SK-N-SH treated with all-trans-retinoic acid at 6 μM for 48 hours (cell line): ENCODE measurements around the gene ARL11.

Experiments used
- ATAC-seq: fragments of 200-7000 bp; cut with Tn5 transposase; 3 replicates; pipeline ENCODE4 v1.9.1; 2020; ENCODE audit warnings: mild to moderate bottlenecking, moderate library complexity
- ARNTL ChIP-seq: fragments of 450-650 bp; formaldehyde crosslinking; IDR thresholded peaks from 2 replicates; pipeline ENCODE4 v1.5.0; 2020; ENCODE audit warnings: low read depth, mild to moderate bottlenecking, moderate library complexity, borderline replicate concordance
- CREB5 ChIP-seq: fragments of 250-450 bp; sonication (Bioruptor Pico); IDR thresholded peaks from 2 replicates; pipeline ENCODE4 v1.5.1; 2020; ENCODE audit warnings: low read depth, mild to moderate bottlenecking, moderate library complexity
- CSDC2 ChIP-seq: fragments of 250-450 bp; sonication (Bioruptor Pico); IDR thresholded peaks from 2 replicates; pipeline ENCODE4 v1.5.0; 2020; ENCODE audit warnings: mild to moderate bottlenecking, moderate library complexity
- CSRNP3 ChIP-seq: fragments of 250-450 bp; sonication (Bioruptor Pico); IDR thresholded peaks from 2 replicates; pipeline ENCODE4 v1.5.1; 2021; ENCODE audit warnings: mild to moderate bottlenecking, moderate library complexity
- ESRRG ChIP-seq: fragments of 250-450 bp; sonication (Bioruptor Pico); IDR thresholded peaks from 2 replicates; pipeline ENCODE4 v1.6.1; 2021; ENCODE audit warnings: mild to moderate bottlenecking
- GLIS3 ChIP-seq: fragments of 250-450 bp; sonication (Bioruptor Pico); IDR thresholded peaks from 2 replicates; pipeline ENCODE4 v1.5.0; 2020; ENCODE audit warnings: mild to moderate bottlenecking, moderate library complexity
- ISL1 ChIP-seq: fragments of 250-450 bp; sonication (Bioruptor Pico); IDR thresholded peaks from 2 replicates; pipeline ENCODE4 v2.1.2; 2022; ENCODE audit warnings: mild to moderate bottlenecking, moderate library complexity
- OSR1 ChIP-seq: fragments of 250-450 bp; sonication (Bioruptor Pico); IDR thresholded peaks from 2 replicates; pipeline ENCODE4 v1.8.0; 2022; ENCODE audit warnings: moderate library complexity, mild to moderate bottlenecking, inconsistent platforms
- POU6F1 ChIP-seq: fragments of 250-450 bp; sonication (Bioruptor Pico); IDR thresholded peaks from 2 replicates; pipeline ENCODE4 v1.8.0; 2021; ENCODE audit warnings: low read depth, mild to moderate bottlenecking, moderate library complexity, borderline replicate concordance
- PPARA ChIP-seq: fragments of 250-450 bp; sonication (Bioruptor Pico); IDR thresholded peaks from 2 replicates; pipeline ENCODE4 v1.5.0; 2020; ENCODE audit warnings: mild to moderate bottlenecking, borderline replicate concordance
- RARB ChIP-seq: fragments of 250-450 bp; sonication (Bioruptor Pico); IDR thresholded peaks from 2 replicates; pipeline ENCODE4 v1.8.0; 2021; ENCODE audit warnings: mild to moderate bottlenecking, moderate library complexity
- SNAI2 ChIP-seq: fragments of 250-450 bp; sonication (Bioruptor Pico); IDR thresholded peaks from 2 replicates; pipeline ENCODE4 v1.5.0; 2020; ENCODE audit warnings: mild to moderate bottlenecking, moderate library complexity
- TCF4 ChIP-seq: fragments of 250-450 bp; sonication (Bioruptor Pico); IDR thresholded peaks from 2 replicates; pipeline ENCODE4 v1.8.0; 2021; ENCODE audit warnings: mild to moderate bottlenecking, moderate library complexity, borderline replicate concordance
- TOX ChIP-seq: fragments of 250-450 bp; sonication (Bioruptor Pico); IDR thresholded peaks from 2 replicates; pipeline ENCODE4 v1.8.0; 2021; ENCODE audit warnings: mild to moderate bottlenecking, moderate library complexity, borderline replicate concordance
- TSHZ2 ChIP-seq: fragments of 250-450 bp; sonication (Bioruptor Pico); IDR thresholded peaks from 2 replicates; pipeline ENCODE4 v1.5.0; 2020; ENCODE audit warnings: mild to moderate bottlenecking, moderate library complexity
- ZC3H10 ChIP-seq: fragments of 250-450 bp; sonication (Bioruptor Pico); IDR thresholded peaks from 2 replicates; pipeline ENCODE4 v1.5.1; 2021; ENCODE audit warnings: mild to moderate bottlenecking, moderate library complexity
- ZFP3 ChIP-seq: fragments of 250-450 bp; sonication (Bioruptor Pico); IDR thresholded peaks from 2 replicates; pipeline ENCODE4 v1.5.0; 2020; ENCODE audit warnings: mild to moderate bottlenecking, moderate library complexity
- ZFP30 ChIP-seq: fragments of 450-650 bp; formaldehyde crosslinking; IDR thresholded peaks from 2 replicates; pipeline ENCODE4 v1.5.0; 2022; ENCODE audit warnings: mild to moderate bottlenecking, moderate library complexity
- ZNF565 ChIP-seq: fragments of 450-650 bp; formaldehyde crosslinking; conservative IDR thresholded peaks from 2 replicates; pipeline ENCODE4 v1.5.0; 2020; ENCODE audit warnings: low read depth, mild to moderate bottlenecking, moderate library complexity
- ZNF70 ChIP-seq: fragments of 450-650 bp; formaldehyde crosslinking; IDR thresholded peaks from 2 replicates; pipeline ENCODE4 v1.5.0; 2020; ENCODE audit warnings: mild to moderate bottlenecking, moderate library complexity
- ZNF8 ChIP-seq: fragments of 450-650 bp; formaldehyde crosslinking; IDR thresholded peaks from 2 replicates; pipeline ENCODE4 v1.5.0; 2020; ENCODE audit warnings: mild to moderate bottlenecking, moderate library complexity

Gene ARL11

DNA sequence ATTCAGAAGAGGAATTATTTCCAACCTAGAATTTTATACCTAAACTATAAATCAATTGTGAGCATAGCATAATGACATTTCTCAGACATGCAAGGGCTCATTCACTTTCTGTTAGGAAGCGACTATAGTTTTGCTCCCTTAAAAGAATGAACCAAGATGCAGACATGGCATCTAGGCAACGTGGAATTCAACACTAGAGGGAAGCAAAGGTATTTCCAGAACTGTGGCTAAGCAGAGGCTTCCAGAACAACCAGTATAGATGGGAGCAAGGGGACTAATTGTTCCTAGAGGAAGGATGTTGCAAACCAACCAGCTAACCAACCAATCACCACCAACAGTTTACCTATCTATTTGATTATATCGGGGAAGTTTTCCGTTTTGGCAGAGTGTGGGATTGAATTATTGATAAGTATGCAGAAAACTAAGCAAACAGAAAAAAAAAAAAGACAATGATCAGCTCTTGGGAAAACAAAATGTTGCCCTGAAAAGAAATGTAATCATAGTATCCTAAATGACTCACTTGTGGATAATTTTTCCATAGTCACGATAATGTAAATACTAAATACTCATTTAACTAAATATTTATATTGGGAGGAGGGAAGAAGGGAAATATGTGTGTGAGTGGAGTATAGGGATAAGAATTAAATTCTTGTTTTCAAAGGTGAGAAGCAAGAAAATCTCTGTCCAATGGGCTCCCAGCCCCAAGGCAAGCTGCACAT is 21.1 kb downstream of the ARL11 start:
- TF ChIP-seq RARB (CRISPR knock-in tag), result no peak
- TF ChIP-seq ESRRG (CRISPR knock-in tag), result no peak
- no peak for TF ChIP-seq ZNF565 (CRISPR knock-in tag)
- TF ChIP-seq OSR1 (CRISPR knock-in tag), result no peak
- TF ChIP-seq CSRNP3, result no peak
- no peak for TF ChIP-seq ISL1
- no peak for TF ChIP-seq PPARA (CRISPR knock-in tag)
- no peak for TF ChIP-seq ZNF70
- no peak for TF ChIP-seq ZFP3 (CRISPR knock-in tag)
- no peak for TF ChIP-seq SNAI2 (CRISPR knock-in tag)
- TF ChIP-seq POU6F1 (CRISPR knock-in tag), result no peak
- ATAC-seq, result peak; percentile 88

DNA sequence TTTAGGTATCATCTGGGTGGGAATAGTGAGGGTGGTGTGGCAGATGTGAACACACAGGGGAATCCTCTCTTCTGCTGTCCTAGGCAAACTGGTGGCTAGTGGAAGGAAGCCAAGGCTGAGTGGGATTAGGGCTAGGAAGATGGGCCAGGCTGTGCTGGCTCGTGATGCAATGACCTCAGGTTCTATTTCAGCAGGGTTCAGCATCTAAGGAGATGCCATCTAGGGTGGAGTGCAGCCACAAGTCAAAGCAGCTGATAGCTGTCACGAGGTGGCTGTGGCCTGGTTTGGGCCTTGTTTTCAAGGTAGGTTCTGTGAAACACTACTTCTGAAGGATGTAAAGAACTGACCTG is 21.6 kb downstream of the ARL11 start:
- ATAC-seq, result no peak
- TF ChIP-seq ZC3H10, result no peak

GRCh38 chr13:49651570-49652354 is 23.5 kb downstream of the ARL11 start:
- no peak for ATAC-seq
- TF ChIP-seq ISL1, result no peak
- TF ChIP-seq GLIS3 (CRISPR knock-in tag), result no peak
- no peak for TF ChIP-seq OSR1 (CRISPR knock-in tag)
- TF ChIP-seq RARB (CRISPR knock-in tag), result no peak

- ATAC-seq, result peak; percentile 79
- TF ChIP-seq ZFP30 (CRISPR knock-in tag), result no peak
- TF ChIP-seq POU6F1 (CRISPR knock-in tag), result no peak
- no peak for TF ChIP-seq ZNF70
- no peak for TF ChIP-seq TOX (CRISPR knock-in tag)
- TF ChIP-seq TSHZ2, result no peak
- no peak for TF ChIP-seq CSDC2
- no peak for TF ChIP-seq TCF4 (CRISPR knock-in tag)
- TF ChIP-seq SNAI2 (CRISPR knock-in tag), result no peak
- no peak for TF ChIP-seq CREB5 (CRISPR knock-in tag)
- TF ChIP-seq ZC3H10, result no peak
- TF ChIP-seq OSR1 (CRISPR knock-in tag), result no peak
- no peak for TF ChIP-seq ZNF8 (CRISPR knock-in tag)
- no peak for TF ChIP-seq ARNTL (CRISPR knock-in tag)
- TF ChIP-seq ISL1, result no peak
- no peak for TF ChIP-seq CSRNP3
- no peak for TF ChIP-seq GLIS3 (CRISPR knock-in tag)
- TF ChIP-seq RARB (CRISPR knock-in tag), result no peak
- no peak for TF ChIP-seq PPARA (CRISPR knock-in tag)
Measured at GRCh38 chr13:49652355-49653305, 24.3 kb downstream of the ARL11 start.
